Stimulated activated CD4-positive, alpha-beta T cell treated with anti-CD3 and anti-CD28 coated beads, Interleukin-12 subunit alpha, Interleukin-12 subunit beta, amount 100 ng/mL, for 48 hours (primary cell): ENCODE measurements around the gene LST1.

ENCODE experiments used
- DNase-seq, 3 donors: peaks; one replicate each; pipeline ENCODE4 v3.0.0-alpha.2; 2020; ENCODE audit warnings: low read depth in 2 of 3, low spot score in 1 of 3

LST1 gene

DNA sequence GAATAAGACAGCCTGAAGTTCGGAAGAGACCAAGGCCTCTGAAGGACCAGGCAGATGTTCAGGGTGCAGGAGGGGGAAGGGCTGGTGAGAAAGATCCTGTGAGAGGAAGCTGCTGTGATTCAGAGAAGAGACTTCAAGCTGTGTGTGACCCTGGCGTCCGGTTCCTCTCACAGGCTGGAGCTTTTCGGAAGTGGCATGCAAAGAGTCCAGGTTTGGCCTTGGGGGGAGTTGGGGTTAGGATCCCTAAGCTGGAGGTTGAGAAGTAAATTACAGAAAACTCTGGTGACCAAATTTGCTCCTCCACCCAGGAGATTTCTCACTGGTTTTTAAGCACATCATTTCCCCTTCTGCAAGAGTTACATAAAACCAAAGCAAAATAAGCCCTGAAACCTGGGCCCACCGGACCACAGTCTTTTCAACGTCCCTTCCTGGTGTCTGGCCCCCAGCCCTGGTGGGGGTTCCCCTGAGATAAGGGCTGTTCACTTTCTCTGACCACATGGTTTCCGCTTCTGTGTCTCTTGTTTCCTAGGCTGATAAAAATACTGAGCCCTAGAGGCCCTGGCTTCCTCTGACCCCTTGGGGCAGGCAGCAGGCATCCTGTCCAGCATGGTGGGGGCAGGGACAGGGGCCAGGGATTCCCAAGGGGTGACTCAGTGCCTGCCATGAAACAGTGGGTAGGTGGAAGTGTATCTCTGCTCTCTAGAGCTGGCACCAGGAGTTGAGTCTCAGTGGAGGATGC is 25.9 kb upstream of the LST1 start:
- DNase-seq: no peak

- no peak for DNase-seq
These were observed 25.4 kb upstream of the LST1 start for GRCh38 chr6:31560697-31561058.

DNA sequence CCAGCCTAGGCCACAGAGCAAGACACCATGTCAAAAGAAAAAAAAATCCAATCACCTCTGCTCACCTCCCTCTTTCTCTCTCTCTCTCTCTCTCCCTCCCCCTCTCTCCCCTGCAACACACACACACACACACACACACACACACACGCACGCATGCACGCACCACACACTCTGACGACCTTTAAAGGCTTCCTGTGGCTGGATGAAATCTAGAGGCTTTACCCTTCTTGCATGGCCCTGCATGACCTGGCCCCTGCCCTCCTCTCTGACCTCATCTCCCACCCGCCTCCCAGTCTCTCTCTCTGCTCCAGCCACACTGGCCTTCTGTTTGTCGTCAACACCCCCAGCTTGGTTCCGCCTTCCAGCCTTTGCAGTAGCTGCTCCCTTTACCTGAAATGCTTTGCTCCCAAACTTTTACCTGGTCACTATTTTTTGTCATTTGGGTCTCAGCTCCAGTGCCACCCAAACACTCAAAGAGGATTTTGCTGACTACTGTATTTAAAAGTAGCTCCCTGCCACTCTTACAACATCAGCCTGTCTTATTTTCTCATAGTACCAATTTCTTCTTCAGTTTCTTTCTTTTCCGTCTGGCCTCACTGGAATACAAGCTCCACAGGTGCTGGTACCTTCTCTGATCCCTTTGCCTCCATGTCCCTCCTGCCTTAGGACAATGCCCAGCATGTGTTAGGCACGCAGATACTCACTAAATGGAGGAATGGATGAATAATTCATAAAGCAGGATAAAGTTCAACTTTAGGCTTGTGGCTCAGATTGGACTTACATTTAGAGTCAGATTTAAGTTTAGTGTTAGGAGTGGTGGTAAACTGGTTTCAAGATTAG is 18.3 kb upstream of the LST1 start:
- no peak for DNase-seq

DNA sequence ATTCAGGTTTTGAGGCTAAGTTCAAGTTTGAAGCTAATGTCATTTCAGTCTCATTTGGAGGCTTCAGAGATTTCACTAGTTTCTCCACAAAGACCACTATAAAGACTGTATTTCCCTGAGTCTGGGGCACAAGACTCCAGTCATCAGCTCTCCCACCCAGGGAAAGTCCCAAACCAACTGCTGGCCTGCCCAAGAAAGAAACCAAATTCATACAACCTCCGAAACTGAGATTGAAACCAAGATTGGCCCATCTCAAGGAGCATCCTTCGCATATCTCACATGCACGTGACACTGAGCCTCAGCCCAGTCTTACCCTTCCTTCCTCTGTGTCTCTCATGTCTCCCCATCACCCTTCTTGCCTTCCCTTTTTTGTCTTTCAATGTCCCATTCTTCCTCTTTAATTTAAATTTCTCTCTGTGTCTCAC is 17.5 kb upstream of the LST1 start:
- DNase-seq: peak in 2 of 3 donors; percentile 65 to 76

DNA sequence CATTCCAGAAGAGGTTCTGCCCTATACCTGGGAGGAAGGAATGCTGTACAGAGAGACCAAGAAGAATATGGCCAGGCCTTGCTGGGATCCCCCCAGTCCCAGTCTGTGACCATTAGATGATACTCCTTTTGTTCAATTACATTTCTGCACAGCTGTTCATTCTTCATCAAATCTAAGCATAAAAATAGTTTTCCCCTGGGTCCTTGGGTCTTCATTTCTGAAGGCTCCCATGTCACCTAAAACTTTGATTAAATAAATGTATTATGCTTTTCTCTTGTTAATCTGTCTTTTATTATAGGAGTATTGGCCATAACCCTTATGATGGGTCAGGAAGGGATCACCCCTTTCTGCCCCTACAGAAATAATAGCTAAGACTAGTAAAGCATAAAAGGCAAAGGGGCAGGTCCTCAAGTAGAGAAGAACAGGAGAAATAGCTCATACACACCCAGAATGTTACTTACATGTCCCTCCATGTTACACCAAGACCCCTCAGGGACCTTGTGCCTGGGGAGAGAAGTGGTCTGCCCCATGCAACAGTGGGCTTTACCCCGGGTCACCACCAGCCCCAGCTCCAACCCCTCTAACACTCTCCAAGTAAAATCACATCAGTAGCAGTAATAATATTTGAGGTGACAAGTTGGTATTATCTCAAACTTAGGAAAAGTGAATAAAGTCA is 16.1 kb upstream of the LST1 start:
- no peak for DNase-seq

DNA sequence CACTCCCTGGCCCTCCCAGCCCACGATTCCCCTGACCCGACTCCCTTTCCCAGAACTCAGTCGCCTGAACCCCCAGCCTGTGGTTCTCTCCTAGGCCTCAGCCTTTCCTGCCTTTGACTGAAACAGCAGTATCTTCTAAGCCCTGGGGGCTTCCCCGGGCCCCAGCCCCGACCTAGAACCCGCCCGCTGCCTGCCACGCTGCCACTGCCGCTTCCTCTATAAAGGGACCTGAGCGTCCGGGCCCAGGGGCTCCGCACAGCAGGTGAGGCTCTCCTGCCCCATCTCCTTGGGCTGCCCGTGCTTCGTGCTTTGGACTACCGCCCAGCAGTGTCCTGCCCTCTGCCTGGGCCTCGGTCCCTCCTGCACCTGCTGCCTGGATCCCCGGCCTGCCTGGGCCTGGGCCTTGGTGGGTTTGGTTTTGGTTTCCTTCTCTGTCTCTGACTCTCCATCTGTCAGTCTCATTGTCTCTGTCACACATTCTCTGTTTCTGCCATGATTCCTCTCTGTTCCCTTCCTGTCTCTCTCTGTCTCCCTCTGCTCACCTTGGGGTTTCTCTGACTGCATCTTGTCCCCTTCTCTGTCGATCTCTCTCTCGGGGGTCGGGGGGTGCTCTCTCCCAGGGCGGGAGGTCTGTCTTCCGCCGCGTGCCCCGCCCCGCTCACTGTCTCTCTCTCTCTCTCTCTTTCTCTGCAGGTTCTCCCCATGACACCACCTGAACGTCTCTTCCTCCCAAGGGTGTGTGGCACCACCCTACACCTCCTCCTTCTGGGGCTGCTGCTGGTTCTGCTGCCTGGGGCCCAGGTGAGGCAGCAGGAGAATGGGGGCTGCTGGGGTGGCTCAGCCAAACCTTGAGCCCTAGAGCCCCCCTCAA is 13.8 kb upstream of the LST1 start, which contains the start of gene LTA:
LTA (plus strand) TSS at position 249 of the 871 bp plus-strand sequence; CDS start at position 703, 454 bp downstream.
- peak; percentile 77 to 80 (median 80) for DNase-seq

DNA sequence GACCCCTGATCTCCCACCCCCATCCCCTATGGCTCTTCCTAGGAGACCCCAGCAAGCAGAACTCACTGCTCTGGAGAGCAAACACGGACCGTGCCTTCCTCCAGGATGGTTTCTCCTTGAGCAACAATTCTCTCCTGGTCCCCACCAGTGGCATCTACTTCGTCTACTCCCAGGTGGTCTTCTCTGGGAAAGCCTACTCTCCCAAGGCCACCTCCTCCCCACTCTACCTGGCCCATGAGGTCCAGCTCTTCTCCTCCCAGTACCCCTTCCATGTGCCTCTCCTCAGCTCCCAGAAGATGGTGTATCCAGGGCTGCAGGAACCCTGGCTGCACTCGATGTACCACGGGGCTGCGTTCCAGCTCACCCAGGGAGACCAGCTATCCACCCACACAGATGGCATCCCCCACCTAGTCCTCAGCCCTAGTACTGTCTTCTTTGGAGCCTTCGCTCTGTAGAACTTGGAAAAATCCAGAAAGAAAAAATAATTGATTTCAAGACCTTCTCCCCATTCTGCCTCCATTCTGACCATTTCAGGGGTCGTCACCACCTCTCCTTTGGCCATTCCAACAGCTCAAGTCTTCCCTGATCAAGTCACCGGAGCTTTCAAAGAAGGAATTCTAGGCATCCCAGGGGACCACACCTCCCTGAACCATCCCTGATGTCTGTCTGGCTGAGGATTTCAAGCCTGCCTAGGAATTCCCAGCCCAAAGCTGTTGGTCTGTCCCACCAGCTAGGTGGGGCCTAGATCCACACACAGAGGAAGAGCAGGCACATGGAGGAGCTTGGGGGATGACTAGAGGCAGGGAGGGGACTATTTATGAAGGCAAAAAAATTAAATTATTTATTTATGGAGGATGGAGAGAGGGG is 12.6 kb upstream of the LST1 start:
- DNase-seq: no peak

DNA sequence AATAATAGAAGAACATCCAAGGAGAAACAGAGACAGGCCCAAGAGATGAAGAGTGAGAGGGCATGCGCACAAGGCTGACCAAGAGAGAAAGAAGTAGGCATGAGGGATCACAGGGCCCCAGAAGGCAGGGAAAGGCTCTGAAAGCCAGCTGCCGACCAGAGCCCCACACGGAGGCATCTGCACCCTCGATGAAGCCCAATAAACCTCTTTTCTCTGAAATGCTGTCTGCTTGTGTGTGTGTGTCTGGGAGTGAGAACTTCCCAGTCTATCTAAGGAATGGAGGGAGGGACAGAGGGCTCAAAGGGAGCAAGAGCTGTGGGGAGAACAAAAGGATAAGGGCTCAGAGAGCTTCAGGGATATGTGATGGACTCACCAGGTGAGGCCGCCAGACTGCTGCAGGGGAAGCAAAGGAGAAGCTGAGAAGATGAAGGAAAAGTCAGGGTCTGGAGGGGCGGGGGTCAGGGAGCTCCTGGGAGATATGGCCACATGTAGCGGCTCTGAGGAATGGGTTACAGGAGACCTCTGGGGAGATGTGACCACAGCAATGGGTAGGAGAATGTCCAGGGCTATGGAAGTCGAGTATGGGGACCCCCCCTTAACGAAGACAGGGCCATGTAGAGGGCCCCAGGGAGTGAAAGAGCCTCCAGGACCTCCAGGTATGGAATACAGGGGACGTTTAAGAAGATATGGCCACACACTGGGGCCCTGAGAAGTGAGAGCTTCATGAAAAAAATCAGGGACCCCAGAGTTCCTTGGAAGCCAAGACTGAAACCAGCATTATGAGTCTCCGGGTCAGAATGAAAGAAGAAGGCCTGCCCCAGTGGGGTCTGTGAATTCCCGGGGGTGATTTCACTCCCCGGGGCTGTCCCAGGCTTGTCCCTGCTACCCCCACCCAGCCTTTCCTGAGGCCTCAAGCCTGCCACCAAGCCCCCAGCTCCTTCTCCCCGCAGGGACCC is 11.7 kb upstream of the LST1 start:
- DNase-seq: peak in 1 of 3 donors; percentile 61

GRCh38 chr6:31575335-31575901 is 10.7 kb upstream of the LST1 start, which contains the start of gene TNF:
TSS of gene TNF (plus strand) at chr6:31575565. CDS start at chr6:31575742, 177 bp downstream.
- DNase-seq: peak; percentile 84 to 93 (median 89)

DNA sequence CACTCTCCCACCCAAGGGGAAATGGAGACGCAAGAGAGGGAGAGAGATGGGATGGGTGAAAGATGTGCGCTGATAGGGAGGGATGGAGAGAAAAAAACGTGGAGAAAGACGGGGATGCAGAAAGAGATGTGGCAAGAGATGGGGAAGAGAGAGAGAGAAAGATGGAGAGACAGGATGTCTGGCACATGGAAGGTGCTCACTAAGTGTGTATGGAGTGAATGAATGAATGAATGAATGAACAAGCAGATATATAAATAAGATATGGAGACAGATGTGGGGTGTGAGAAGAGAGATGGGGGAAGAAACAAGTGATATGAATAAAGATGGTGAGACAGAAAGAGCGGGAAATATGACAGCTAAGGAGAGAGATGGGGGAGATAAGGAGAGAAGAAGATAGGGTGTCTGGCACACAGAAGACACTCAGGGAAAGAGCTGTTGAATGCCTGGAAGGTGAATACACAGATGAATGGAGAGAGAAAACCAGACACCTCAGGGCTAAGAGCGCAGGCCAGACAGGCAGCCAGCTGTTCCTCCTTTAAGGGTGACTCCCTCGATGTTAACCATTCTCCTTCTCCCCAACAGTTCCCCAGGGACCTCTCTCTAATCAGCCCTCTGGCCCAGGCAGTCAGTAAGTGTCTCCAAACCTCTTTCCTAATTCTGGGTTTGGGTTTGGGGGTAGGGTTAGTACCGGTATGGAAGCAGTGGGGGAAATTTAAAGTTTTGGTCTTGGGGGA is 10.0 kb upstream of the LST1 start:
- no peak for DNase-seq

- no peak for DNase-seq
These were observed 9.0 kb upstream of the LST1 start for GRCh38 chr6:31576897-31577578.

GRCh38 chr6:31577579-31577966 is 8.5 kb upstream of the LST1 start:
- no peak for DNase-seq

GRCh38 chr6:31578184-31579118 is 7.6 kb upstream of the LST1 start:
- DNase-seq: no peak

- DNase-seq: no peak
These were observed 7.0 kb upstream of the LST1 start for GRCh38 chr6:31579119-31579505.

DNA sequence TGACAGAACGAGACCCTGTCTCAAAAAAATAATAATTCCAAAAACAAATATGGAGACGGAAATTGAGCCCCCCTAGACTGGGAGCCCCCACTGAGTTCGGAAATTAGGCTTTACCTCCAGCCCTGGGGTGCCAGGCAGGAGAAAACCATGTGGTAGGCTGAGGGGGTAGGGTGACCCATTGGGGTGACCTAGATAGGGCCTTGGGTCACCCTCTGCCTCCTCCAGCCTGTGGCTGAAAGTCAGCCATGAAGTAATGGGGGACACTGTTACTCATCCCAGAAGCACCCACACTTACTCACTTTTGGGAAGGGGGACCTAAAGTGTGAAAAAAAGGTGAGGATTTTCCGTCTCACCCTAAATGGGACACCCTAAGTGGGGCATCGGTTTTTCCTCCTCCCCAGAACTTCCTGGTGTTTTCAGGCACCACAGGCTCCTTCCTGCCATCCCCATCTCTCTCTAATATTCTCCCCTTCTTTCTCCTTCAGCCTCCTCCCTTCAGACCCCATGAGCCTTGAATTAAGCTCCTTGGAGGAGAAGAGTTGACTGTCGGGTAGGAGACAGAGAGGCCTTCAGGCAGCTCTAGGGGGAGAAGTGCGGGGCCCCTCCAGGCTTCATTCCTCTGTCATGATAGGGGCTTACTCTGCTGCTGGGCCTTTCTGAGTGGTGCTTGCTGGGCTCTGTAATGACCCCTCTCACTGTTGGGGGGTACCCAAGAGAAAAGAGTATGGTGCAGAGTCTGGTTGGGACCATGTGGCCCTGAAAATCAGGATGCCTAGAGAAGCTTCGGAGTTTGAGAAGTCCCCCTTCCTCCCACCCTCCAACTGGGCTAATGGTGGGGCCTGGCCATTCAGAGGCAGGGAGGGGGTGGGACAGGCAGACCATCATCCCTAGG is 6.3 kb upstream of the LST1 start:
- DNase-seq: no peak
